Neural cell (in vitro differentiated cells): ENCODE data around the gene OPN4.

Experiments
- CTCF ChIP-seq: fragments of 450-650 bp; IDR thresholded peaks from 2 replicates; pipeline ENCODE4 v1.5.1; 2014; ENCODE audit warnings: antibody characterized with exemption, mild to moderate bottlenecking, moderate library complexity; ENCODE audit not compliant: poor library complexity, severe bottlenecking
- EZH2 ChIP-seq: fragments of 200-600, 300-800 bp; shearing (Covaris generic), sonication (generic); IDR thresholded peaks from 2 replicates; pipeline ENCODE4 v1.6.1; 2014; ENCODE audit warnings: antibody characterized with exemption, low read length, borderline replicate concordance, mild to moderate bottlenecking; ENCODE audit not compliant: insufficient read depth, poor library complexity, severe bottlenecking
- MXI1 ChIP-seq: fragments of 450-650 bp; conservative IDR thresholded peaks from 2 replicates; pipeline ENCODE4 v1.6.1; 2014; ENCODE audit warnings: antibody characterized with exemption, mild to moderate bottlenecking; ENCODE audit not compliant: poor library complexity, severe bottlenecking
- POLR2AphosphoS5 ChIP-seq: IDR thresholded peaks from 2 replicates; pipeline ENCODE4 v1.6.1; 2012
- RAD21 ChIP-seq: fragments of 450-650 bp; conservative IDR thresholded peaks from 2 replicates; pipeline ENCODE4 v1.6.1; 2014; ENCODE audit warnings: antibody characterized with exemption, mild to moderate bottlenecking, moderate library complexity
- REST ChIP-seq: IDR thresholded peaks from 2 replicates; pipeline ENCODE4 v1.6.1; 2012; ENCODE audit warnings: borderline replicate concordance
- SMC3 ChIP-seq: fragments of 450-650 bp; conservative IDR thresholded peaks from 2 replicates; pipeline ENCODE4 v1.6.1; 2014; ENCODE audit warnings: antibody characterized with exemption, mild to moderate bottlenecking, moderate library complexity; ENCODE audit not compliant: poor library complexity
- TAF1 ChIP-seq: IDR thresholded peaks from 2 replicates; pipeline ENCODE4 v1.6.1; 2012; ENCODE audit warnings: low read depth

DNA sequence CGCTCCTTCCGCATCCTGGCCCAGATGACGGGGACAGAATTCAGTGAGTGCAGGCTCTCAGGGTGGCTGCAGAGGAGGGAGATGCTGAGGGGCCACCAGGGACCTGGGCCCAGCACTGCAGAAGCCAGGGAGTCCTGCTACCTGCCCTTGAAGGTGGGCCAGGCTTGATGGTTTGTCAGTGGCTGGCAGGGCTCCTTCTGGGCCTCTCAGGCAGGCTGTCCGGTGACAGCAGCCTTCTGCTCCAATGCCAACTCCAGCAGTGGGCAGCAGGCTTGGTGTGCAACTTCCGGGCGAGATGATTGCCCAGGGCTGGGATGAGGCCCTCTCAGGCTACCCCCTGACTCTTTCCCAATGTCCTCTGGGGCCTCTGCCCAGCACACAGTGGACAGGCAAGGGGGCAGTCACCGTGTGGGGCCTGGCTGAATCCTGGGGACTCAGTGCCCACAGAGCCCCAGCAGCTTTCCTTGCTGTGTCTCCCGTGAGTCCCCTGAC is 37.7 kb downstream of the OPN4 start:
- TF ChIP-seq CTCF (no peak), REST (no peak), EZH2 (no peak), TAF1 (no peak), RAD21 (no peak), POLR2AphosphoS5 (no peak), MXI1 (no peak), SMC3 (no peak)
